Epithelial cell of prostate (primary cell): Measurements from ENCODE around the gene CYSRT1.

Source experiments
- DNase-seq: peaks from one replicate; pipeline ENCODE4 v3.0.0-alpha.2; 2011; ENCODE audit warnings: low read depth, low spot score
- H3K27ac ChIP-seq: fragments of 450-650 bp; 2 replicates; pipeline ENCODE4 v1.5.1; 2017; ENCODE audit warnings: mild to moderate bottlenecking

Gene CYSRT1

DNA sequence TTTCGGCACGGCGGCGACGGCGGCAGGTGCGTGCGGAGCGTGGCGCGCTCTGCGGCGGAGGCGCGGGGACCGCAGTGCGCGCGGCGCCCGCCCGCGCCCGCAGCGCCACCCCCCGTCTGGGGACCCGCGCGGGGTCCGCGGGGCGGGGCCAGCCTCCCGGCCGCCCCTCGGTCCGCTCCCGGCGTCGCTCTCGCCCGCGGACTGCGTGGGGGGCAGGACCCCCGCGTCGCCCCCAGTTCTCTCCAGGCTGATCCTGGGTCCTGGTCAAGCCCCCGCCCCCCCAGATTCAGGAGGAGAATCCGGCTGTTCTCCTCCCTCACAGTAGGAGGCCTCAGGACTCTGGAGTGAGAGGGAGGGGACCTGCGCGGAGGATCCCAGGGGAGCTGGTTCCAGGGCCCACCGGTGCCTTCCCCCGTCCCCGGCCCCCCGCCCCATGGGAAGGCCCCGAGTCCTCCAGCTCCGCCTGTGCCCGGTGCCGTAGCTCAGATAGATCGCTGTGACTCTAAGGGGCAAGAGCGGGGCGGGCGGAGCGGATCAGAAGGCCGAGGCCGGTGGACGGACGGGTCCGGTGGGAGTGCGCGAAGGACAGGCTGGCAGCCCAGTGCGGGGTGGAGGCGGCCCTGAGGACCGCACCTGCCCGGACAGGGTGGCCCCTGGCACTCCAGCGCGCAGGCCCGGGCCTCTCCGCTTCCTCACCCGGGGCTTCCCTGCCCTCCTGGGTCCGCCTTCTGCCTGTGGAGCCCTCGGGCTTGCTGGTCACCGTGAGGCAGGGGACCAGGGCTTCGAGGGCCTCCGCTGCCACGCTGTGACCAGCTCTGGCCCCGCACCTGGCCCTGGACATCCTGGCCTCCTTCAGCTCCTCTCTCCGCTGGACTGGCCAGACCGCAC lies 2.5 kb upstream of the CYSRT1 start, which contains the start of gene RNF208:
TSS of gene RNF208 (minus strand) at position 51 of the 888 bp plus-strand sequence. CDS start 1,028 bp downstream, outside the sequence.
- H3K27ac ChIP-seq, result peak within 1 kb of the TSS; percentile 94
- DNase-seq, result no peak

- peak overlapping the region; percentile 94 for H3K27ac ChIP-seq
- peak; percentile 79 for DNase-seq
These were observed 1.6 kb upstream of the CYSRT1 start for GRCh38 chr9:137223078-137223970.

- no peak for DNase-seq
- peak overlapping the region; percentile 94 for H3K27ac ChIP-seq
These were observed 841 bp downstream of the CYSRT1 start for GRCh38 chr9:137225699-137226331.

DNA sequence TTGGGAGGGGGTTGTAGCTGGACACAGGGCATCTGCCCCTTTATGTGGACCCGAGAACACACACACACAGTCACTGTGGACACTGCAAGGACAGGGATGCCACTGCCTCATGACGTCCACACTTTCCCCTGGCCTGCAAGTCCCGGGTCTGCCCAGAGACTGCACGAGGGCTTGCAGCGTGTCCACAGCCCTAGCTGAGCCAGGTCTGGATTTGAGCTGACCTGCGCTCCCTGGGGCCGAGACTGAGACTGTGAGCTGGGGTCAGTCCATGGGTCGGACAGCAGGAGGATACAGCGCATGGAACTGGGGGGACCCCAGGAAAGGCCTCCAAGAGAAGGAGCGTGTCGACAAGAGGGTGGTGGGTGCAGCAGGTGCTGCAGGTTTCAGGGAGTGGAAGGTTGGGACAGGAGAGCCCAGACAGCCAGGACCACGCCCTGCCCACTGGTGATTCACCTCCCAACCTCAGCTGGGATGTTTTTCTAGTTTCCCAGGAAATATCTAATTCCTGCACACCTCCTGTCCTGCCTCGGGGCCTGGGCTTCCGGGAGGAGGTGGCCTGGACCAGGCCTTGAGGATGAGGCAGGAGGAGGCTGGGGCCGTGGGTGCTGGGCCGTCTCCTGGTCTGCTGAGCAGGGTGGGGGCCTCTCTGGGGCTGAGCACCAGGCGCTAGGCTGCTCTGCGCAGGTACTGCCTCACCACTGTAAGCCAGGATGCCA lies 1.5 kb downstream of the CYSRT1 start:
- H3K27ac ChIP-seq, result peak overlapping the region; percentile 94
- DNase-seq, result no peak

GRCh38 chr9:137227054-137227852 lies 2.3 kb downstream of the CYSRT1 start, which contains the start of gene RNF224:
RNF224 (plus strand) TSS chr9:137227502; CDS start chr9:137228336, 834 bp downstream.
- no peak for DNase-seq
- H3K27ac ChIP-seq, result peak within 1 kb of the TSS; percentile 94

GRCh38 chr9:137227853-137228505 lies 3.0 kb downstream of the CYSRT1 start:
- peak overlapping the region; percentile 94 for H3K27ac ChIP-seq
- no peak for DNase-seq

DNA sequence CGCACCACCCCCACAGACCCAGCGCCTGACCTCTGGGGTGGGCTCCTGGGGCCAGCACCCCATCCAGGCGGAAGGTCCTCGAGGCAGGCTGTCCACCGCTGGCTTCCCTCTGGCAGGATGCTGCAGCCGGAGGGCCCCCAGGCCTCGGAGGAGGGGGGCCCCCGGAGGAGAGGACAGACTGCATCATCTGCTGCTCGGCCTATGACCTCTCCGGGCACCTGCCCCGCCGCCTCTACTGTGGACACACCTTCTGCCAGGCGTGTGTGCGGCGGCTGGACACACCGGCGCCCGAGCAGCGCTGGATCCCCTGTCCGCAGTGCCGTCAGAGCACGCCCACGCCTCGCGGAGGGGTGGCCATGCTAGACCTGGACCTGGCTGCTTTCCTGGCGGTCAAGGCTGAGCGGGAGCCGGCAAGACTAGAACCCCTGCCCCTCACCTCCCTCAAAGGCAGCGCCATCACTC lies 3.6 kb downstream of the CYSRT1 start:
- no peak overlapping the region for H3K27ac ChIP-seq
- DNase-seq, result no peak

DNA sequence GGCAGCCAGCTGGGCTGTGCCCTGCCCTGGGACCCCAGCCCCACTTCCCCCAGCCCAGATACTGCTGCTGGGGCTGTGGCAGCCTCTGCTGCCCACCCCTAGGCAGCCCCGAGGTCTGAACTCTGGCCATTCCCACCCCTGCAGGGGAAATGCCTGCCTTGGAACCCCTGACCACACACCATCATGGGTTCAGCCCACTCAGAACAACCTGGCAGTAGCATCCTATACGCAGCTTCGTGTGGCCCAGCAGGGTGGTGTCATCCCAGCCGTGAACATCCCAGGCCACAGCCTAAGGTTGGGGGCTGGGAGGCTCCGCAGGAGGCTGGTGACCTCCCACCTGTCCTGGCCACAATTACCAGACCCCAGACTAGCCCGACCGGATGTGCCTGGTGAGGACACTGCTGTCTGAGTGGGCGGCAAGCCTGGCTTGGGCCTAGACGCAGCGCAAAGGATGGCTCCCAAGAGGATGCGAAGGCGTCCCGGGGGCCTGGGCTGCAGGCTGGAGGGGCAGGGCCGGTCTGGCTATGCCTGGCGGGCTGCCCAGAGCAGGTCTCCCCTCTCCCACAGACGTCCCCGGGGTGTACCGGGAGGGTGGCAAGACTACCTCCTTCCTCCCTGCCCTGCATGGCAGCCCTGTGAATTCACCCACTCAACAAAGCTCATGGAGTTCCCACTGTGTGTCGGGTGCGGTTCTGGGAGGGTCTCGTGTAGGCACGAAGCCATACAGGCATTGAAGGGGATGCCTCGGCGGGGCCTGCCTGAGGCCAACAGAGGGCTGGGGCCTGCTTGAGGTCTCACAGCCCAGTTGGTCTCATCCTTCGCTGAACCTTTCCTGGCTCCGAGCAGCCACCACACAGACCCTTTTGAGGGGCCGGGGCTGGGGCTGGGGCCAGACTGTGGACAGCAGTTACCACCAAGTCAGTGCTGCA lies 4.3 kb downstream of the CYSRT1 start:
- no peak overlapping the region for H3K27ac ChIP-seq
- no peak for DNase-seq

DNA sequence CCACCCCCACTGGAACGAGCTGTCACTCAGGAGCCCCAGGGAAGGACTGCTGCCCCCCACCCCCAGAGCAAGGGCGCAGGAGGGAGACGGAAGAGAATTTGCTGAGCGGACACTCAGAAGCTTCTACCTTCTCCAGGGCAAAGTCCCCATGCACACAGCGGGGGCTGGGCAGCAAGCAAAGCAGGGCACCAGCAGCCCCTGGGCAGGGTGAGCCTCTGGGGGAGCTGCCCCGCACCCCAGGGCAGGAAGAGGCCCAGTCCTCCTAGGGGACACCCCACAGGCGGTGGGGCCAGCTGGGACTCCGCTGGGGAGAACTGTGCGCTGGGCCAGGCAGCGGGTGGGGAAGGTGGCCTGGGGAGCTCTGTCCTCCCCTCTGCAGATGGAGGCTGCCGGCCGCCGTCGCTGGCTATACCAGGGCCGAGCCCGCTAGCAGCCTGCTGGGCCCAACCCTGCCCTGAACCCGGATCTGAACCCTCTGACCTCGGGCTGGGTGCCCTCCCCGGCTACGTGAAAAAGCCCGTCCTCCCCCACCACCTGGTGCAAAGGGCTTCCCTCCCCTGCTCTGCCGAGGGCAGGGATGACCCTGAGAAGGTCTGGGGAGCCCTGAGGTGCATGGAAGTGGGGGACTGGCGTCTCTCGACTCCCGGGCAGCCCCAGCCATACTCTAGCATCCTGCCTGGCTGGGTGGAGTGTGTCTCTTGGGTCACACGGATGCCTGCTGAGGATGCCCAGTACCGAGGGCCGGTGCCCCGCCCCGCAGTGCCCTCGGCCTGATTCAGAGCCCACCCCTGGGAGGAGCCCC lies 5.1 kb downstream of the CYSRT1 start:
- H3K27ac ChIP-seq, result no peak overlapping the region
- no peak for DNase-seq

GRCh38 chr9:137230705-137231371 lies 5.9 kb downstream of the CYSRT1 start, which contains the start of gene SLC34A3:
SLC34A3 (plus strand) TSS chr9:137230901; CDS start chr9:137231703, 802 bp downstream.
- no peak within 1 kb of the TSS for H3K27ac ChIP-seq
- no peak for DNase-seq

- no peak overlapping the region for H3K27ac ChIP-seq
- no peak for DNase-seq
These were observed 6.5 kb downstream of the CYSRT1 start for GRCh38 chr9:137231372-137232039.

GRCh38 chr9:137232101-137232500 lies 7.1 kb downstream of the CYSRT1 start:
- DNase-seq, result no peak
- H3K27ac ChIP-seq, result no peak overlapping the region

DNA sequence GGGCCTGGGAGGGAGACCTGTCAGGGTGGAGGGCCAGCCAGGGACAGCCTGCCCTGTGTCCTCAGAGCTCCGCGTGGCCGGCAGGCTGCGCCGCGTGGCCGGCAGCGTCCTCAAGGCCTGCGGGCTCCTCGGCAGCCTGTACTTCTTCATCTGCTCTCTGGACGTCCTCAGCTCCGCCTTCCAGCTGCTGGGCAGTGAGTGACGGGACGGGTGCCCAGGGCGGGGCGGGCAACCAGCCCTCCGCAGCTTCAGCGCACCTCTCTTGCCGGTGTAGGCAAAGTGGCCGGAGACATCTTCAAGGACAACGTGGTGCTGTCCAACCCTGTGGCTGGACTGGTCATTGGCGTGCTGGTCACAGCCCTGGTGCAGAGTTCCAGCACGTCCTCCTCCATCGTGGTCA lies 7.5 kb downstream of the CYSRT1 start:
- DNase-seq, result no peak
- H3K27ac ChIP-seq, result no peak overlapping the region

DNA sequence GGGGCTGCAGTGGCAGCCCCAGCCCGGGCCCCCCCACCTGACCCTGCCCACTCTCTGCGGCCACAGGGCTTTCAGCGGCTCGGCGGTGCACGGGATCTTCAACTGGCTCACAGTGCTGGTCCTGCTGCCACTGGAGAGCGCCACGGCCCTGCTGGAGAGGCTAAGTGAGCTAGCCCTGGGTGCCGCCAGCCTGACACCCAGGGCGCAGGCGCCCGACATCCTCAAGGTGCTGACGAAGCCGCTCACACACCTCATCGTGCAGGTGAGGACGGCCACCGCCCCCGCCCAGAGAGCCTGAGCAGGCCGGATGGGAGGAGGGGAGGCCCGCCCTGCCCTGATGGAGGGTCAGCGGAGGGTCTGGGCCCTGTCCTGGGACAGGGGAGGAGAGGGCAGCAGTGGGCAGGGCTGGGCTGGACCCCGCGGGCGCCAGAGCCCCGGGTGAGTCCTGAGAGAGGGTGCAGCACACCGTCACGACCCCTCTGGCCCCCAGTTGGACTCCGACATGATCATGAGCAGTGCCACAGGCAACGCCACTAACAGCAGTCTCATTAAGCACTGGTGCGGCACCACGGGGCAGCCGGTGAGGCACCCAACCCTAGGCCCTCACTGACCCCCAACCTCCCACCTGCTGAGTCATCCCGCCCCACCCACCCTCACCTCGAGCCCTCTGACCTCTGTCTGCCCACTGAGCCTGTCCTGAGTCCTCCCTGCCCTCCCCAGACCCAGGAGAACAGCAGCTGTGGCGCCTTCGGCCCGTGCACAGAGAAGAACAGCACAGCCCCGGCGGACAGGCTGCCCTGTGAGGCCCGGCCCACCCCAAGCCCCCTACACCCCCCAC lies 8.4 kb downstream of the CYSRT1 start:
- DNase-seq, result no peak

More for the DNA sequence above, 8.4 kb downstream of the CYSRT1 start:
- no peak overlapping the region for H3K27ac ChIP-seq
